ENCODE data around the gene GALNT17.

GALNT17 gene

GRCh38 chr7:71506822-71507221 is 374.9 kb downstream of the GALNT17 start:
- DNase-seq (ENCODE audit: low read depth), result no peak

DNA sequence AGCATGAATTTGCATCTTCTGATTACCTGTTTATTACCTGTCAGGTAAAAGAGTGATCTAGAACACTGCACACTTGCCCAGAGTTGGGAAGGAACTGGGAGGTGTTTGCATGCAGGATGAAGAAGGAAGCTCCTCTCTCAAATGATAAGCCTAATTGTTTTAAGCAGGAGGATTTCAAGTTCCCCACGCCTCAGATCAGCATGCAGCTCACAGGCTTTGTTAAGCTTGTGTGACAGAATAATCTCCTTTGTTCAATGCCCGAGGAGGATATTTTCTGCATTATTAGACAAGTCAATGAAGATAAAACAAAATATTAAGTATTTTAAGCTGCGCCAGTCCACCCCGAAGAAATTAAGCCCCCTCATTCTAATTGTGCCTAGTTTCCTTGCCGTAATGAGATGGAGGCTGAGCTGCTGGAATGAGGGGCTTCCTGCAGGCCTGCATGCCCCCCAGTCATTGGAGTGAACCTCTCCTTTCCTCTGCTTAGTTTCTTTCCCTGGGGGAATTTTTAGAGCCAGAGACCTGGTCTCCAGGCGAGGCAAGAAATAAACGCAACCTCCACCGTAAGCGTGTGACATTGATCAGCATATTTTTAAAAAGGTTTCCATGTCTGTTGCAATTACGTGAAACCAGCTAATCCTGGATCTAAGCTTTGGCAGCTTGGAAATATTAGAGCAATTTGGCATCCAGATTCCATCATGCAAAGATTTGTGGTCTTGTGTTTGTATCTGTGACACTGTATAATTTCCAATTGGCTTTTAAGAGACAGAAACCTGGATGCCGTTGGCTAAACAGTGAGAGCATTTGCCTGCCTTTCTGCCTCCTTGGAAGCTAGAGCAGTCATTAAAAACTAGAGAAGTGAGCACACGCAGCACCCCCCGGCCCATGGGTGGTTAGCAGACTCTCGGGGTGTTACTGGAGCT is 376.0 kb downstream of the GALNT17 start:
- no peak for DNase-seq (ENCODE audit: low read depth)

DNA sequence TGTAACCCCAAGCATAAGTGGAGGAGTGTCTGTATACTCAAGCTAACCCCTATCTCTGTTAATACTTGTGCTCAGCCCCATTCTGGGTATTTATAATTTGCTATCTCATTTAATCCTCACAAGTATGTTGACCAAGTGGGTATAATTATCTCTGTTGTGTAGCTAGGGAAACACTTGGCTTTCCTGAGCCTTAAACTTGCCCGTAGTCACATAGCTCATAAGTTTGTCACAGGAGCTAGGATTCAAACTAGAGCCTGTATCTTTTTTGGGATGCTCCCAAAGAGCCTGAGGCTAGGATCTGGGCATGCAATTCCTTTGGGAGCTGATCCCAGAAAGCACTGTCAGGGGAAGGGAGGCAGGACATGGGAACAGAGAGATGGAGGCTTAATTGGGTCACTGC is 377.4 kb downstream of the GALNT17 start:
- DNase-seq (ENCODE audit: low read depth), result no peak

DNA sequence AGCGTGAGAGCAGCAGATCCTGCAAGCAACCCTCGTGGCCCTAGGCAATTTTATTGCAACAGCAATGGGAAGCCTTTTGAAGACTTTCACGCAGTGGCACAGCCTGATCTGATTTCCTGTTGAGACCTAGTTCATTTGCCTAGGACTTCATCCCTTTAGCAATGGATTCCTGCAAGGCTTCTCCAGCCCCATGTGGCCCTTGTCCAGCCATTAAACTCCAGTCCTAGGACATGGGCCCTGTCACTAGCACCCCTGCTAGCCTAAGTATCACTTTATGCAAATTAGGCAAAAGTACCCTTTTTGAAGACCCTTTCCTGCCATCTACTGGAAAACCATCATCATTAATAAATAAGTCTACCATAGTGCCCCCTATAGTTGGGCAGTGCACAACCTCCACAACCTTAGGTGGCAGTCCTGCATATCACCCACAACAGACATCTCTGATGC is 379.4 kb downstream of the GALNT17 start:
- DNase-seq (ENCODE audit: low read depth), result no peak

DNA sequence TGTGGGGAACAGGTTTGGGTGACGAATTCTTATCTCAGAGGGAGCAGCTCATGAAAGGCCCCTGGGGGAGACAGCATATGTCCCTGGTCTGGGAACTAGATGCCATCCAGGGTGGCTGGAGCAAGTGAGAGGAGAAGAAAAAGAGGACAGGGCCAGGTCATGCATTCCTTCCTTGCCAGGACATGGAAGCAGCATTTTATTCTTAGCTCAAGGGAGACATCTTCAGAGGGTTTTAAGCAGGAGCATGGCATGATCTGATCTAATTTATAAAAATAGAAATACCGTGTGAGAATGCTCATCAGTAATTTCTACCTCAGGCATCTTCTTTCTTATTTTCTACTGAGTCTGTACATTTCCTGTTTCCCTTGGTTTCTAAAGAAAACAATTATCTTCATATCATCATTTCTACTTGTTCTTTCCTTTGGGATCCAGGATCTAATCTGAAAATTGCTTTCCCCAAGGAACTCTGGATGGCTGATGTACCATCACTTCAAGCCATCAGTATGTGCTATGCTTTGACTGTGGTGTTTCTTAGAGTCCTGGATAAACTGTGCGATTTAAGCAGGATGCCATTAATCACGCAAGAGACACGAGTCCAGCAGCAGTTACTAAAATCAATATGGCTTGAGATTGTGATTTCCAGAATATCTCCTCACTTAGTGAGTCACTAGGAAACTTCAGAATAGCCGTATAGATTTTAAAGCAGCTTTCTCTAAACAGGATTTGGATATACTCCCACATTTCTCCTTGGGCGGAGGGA is 386.2 kb downstream of the GALNT17 start:
- DNase-seq (ENCODE audit: low read depth), result no peak

GRCh38 chr7:71518880-71519279 is 386.9 kb downstream of the GALNT17 start:
- DNase-seq (ENCODE audit: low read depth), result no peak

GRCh38 chr7:71521506-71521905 is 389.6 kb downstream of the GALNT17 start:
- peak; percentile 87 for DNase-seq (ENCODE audit: low read depth)

- no peak for DNase-seq (ENCODE audit: low read depth)
These were observed 394.2 kb downstream of the GALNT17 start for GRCh38 chr7:71526106-71526505.

GRCh38 chr7:71527213-71527612 is 395.3 kb downstream of the GALNT17 start:
- no peak for DNase-seq (ENCODE audit: low read depth)

DNA sequence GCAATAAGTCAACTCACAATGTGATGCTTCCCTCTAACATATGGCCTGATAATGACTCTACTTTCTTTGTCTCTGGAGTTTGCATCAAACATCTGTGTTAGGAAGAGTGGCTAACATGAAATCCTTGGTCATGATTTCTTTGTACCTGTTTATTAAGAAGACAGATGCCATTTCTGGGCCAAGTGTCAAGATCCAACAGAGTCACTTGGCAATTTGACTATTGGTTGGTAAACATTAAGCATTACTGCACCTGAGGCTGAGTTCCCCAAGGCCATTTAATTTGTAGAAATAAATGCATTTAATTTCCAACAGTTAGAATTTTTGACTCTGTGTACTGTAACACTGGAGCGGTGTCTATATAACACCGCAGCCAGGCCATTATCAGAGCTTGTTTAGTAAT is 403.7 kb downstream of the GALNT17 start:
- no peak for DNase-seq (ENCODE audit: low read depth)

DNA sequence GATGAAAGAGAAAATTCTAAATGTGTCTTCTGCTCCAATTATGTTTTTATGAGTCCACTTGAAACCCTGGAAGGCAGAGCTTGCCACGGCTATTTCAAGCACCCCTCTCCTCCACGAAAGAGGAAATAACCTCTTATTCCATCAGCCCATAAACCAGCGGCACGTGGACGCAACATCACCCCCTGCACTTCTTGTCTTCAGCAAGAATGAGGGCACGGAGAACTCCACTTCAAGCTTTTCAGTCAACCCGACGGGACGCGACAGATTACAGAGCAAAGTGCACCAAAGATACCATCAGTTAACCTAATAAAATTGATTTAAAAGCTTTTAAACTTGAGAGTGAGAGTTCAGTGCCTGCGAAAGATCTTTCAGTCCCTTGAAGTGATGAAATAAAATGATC is 406.3 kb downstream of the GALNT17 start:
- DNase-seq (ENCODE audit: low read depth), result no peak

DNA sequence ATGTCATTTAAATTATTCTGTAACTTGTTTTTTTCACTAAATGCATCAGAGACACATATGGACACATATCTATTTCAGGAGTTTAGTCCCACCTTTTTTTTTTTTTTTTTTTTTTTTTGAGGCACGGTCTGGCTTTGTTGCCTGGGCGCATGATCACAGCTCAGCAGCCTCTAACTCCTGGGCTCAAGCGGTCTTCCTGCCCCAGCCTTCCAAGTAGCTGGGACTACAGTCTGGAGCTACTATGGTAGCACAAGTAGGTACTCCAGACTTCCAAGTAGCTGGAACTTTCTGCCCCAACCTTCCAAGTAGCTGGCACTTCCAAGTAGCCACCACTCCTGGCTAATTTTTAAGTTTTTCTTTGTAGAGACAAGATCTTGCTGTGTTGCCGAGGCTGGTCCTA is 407.7 kb downstream of the GALNT17 start:
- no peak for DNase-seq (ENCODE audit: low read depth)

GRCh38 chr7:71541707-71542353 is 409.9 kb downstream of the GALNT17 start:
- DNase-seq (ENCODE audit: low read depth), result no peak

GRCh38 chr7:71543396-71543795 is 411.5 kb downstream of the GALNT17 start:
- DNase-seq (ENCODE audit: low read depth), result no peak

DNA sequence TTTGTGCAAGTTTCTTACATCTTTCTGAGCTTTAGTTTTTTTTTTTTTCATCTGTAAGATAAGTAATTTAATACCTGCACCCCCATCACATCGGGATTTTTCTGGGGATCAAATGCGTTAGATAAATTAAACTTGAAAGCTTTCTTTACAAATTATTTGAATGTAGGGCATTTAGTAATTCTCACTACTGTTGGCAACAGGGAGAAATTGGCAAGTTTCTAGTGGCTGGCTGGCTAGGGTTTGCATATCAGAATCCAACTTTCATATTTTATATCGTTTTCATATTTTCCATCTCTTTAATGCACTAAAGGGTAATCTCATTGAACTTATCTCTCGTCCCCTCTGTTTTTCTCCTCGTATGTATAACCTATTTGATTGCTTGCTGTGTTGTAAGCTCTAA is 412.9 kb downstream of the GALNT17 start:
- no peak for DNase-seq (ENCODE audit: low read depth)

- DNase-seq (ENCODE audit: low read depth), result no peak
These were observed 415.5 kb downstream of the GALNT17 start for GRCh38 chr7:71547426-71547825.

- DNase-seq (ENCODE audit: low read depth), result peak; percentile 11
These were observed 416.8 kb downstream of the GALNT17 start for GRCh38 chr7:71548746-71549145.

DNA sequence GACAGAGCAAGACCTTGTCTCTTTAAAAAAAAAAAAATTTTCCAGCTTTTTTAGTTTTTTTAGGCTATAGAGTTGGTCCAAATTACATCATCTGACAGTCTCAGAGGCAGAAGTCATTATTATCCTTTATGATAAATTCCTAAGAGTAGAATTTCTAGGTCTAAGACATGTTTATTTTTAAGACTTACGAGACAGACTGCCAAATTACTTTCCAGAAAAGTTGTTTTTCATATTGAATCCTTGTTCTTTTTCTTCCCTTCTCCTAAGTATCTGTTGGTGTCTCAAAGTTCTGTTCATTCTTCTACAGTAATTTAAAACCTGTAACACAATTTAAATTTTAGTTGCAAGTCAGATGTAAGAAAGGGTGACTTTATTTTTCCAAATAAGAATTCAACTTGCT is 421.4 kb downstream of the GALNT17 start:
- no peak for DNase-seq (ENCODE audit: low read depth)

DNA sequence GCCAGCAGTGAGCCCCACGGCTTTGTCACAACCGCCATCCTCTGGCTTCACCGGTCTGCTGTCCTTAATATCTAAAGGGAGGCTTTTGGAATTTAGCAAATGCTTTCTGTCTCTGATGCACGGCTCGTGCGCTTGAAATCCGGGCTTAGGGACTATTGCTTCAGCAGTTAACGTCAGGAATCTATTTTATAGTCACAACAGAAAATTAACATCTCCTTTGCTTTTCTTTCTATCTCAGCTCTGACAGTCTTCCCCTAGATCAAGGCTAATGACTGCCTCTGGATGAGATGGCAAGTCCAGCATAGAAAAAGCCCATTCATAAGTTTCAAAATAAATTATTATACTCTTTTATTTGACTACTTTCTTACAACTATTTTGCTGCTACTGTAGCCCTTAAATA is 423.8 kb downstream of the GALNT17 start:
- DNase-seq (ENCODE audit: low read depth), result no peak

GRCh38 chr7:71558806-71559613 is 427.1 kb downstream of the GALNT17 start:
- DNase-seq (ENCODE audit: low read depth), result no peak

- DNase-seq (ENCODE audit: low read depth), result no peak
These were observed 428.5 kb downstream of the GALNT17 start for GRCh38 chr7:71560354-71560995.

All from stromal cell of bone marrow (primary cell).